ENCODE measurements around the gene CDKAL1.

CDKAL1 gene

DNA sequence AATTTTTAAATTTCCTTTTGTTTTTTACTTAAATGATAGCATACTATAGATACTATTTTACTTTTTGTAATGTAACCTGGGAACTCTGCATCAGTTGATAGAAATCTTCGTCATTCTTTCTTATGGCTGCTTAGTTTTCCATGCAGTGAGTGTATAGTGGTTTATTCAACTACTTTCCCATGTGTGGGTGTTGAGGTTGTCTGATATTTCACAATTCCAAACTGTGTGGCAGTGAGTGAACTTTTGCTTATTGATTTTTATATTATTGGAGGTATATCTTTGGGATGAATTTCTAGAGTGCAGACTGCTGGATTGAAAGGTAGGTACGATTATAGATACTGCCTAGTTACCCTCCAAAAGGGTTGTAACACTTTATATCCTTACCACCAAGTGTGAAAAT lies 136.5 kb downstream of the CDKAL1 start:
- Mint-ChIP-seq H3K4me3 (no peak overlapping the region), H3K27ac (no peak overlapping the region), H3K27me3 (no peaks in the 10 kb centered on the region), H3K36me3 (ENCODE audit: low read depth) (peaks cover 5% of the 10 kb centered on the region), H3K9me3 (no peaks in the 10 kb centered on the region), H3K4me1 (ENCODE audit: low read depth) (peaks cover 12% of the 10 kb centered on the region)
- intact Hi-C loops (cut with micrococcal nuclease), result no loop called here

DNA sequence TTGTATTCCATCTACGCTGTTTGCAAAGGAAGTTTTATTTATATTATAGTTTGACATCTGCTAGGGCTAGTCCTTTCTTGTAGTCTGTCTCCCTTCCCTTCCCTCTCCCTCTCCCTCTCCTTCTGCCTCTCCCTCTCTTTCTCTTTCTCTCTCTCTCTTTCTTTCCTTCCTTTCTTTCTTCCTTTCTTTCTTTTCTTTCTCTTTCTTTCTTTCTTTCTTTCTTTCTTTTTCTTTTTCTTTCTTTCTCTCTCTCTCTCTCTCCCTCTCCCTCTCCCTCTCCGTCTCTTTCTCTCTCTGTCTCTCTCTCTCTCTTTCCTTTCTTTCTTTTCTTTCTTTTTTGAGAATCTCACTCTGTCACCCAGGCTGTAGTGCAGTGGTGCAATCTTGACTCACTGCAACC lies 137.8 kb downstream of the CDKAL1 start:
- Mint-ChIP-seq H3K4me1 (ENCODE audit: low read depth) (peaks cover 12% of the 10 kb centered on the region), H3K4me3 (no peak overlapping the region), H3K9me3 (no peaks in the 10 kb centered on the region), H3K27me3 (no peaks in the 10 kb centered on the region), H3K36me3 (ENCODE audit: low read depth) (peaks cover 5% of the 10 kb centered on the region), H3K27ac (no peak overlapping the region)
- intact Hi-C loops (cut with micrococcal nuclease), result no loop called here

DNA sequence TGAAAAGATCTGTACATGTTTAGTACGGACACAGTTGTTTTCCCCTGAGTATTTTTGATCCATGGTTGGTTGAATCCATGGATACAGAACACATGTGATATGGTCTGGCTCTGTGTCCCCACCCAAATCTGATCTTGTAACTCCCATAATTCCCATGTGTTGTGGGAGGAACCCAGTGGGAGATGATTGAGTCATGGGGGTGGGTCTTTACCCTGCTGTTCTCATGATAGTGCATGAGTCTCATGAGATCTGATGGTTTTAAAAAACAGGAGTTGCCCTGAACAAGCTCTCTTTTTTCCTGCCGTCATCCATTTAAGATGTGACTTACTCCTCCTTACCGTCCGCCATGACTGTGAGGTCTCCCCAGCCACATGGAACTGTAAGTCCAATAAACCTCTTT lies 139.2 kb downstream of the CDKAL1 start:
- intact Hi-C loops (cut with micrococcal nuclease), result no loop called here
- H3K4me3 Mint-ChIP-seq, result no peak overlapping the region
- peaks cover 12% of the 10 kb centered on the region for H3K4me1 Mint-ChIP-seq (ENCODE audit: low read depth)
- peaks cover 5% of the 10 kb centered on the region for H3K36me3 Mint-ChIP-seq (ENCODE audit: low read depth)
- H3K27ac Mint-ChIP-seq, result no peak overlapping the region
- H3K9me3 Mint-ChIP-seq, result no peaks in the 10 kb centered on the region
- no peaks in the 10 kb centered on the region for H3K27me3 Mint-ChIP-seq

DNA sequence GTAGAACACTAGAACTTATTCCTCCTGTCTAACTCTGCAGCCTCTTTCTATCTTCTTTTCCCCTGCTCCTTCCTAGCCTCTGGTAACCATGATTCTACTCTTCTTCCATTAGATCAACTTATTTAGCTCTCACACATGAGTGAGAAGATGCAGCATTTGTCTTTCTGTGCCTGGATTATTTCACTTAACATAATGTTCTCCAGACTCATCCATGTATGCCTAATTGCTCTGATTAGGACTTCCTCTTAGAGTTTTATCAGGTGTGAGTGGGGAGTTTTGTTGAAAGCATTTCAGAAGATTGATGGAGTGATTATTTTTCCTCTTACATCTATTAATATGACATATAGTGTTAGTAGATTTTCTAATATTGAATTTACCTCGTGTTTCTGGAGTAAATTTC lies 140.4 kb downstream of the CDKAL1 start:
- Mint-ChIP-seq H3K36me3 (ENCODE audit: low read depth) (peaks cover 5% of the 10 kb centered on the region), H3K4me3 (no peak overlapping the region), H3K27me3 (no peaks in the 10 kb centered on the region), H3K4me1 (ENCODE audit: low read depth) (peaks cover 6% of the 10 kb centered on the region), H3K27ac (no peak overlapping the region), H3K9me3 (no peaks in the 10 kb centered on the region)
- intact Hi-C loops (cut with micrococcal nuclease), result no loop called here

DNA sequence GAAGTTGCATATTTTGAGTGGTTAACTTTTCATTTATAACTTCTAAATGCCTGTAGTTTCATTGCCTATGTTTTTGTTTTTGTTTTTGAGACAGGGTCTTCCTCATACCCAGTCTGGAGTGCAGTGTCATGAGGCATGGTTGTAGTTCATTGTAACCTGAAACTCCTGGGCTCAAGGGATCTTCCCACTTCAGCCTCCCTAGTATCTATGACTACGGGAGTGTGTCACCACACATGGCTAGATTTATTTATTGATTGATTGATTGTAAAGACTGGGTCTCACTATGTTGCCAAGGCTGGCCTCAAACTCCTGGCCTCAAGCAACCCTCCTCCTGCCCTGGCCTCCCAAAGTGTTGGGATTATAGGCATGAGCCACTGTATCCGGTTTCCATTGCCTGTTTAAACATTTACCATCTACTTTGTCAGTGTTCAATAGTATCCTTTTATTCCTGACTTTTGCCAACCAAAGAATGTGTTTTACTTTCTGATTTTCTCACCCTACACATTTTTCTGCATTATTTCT lies 144.6 kb downstream of the CDKAL1 start:
- no peaks in the 10 kb centered on the region for H3K27me3 Mint-ChIP-seq
- H3K4me1 Mint-ChIP-seq (ENCODE audit: low read depth), result peaks cover 9% of the 10 kb centered on the region
- no peaks in the 10 kb centered on the region for H3K36me3 Mint-ChIP-seq (ENCODE audit: low read depth)
- H3K27ac Mint-ChIP-seq, result no peak overlapping the region
- no peaks in the 10 kb centered on the region for H3K9me3 Mint-ChIP-seq
- H3K4me3 Mint-ChIP-seq, result no peak overlapping the region
- intact Hi-C loops (cut with micrococcal nuclease), result no loop called here

DNA sequence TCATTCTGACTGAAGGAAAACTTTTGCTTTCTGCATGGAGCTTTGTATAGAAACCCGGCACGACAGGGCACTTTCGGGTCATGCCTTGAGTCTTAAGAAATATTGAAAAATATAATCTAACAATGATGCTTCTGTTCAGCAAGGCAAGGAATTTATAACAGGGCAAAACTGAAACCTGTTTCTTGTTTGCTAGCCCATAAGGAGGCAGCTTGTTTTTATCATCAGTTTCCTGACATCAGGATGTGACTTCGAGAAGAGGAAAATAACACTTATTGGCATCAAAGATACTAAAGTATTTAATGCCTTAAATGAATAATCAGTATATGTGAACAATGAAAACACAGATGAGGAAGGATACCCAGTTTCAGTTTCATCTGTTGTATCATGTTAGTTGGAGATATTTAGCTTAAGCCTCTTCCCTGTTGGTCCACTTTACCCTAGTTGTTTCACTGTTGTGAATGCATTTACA lies 146.5 kb downstream of the CDKAL1 start:
- intact Hi-C loops (cut with micrococcal nuclease), result no loop called here

DNA sequence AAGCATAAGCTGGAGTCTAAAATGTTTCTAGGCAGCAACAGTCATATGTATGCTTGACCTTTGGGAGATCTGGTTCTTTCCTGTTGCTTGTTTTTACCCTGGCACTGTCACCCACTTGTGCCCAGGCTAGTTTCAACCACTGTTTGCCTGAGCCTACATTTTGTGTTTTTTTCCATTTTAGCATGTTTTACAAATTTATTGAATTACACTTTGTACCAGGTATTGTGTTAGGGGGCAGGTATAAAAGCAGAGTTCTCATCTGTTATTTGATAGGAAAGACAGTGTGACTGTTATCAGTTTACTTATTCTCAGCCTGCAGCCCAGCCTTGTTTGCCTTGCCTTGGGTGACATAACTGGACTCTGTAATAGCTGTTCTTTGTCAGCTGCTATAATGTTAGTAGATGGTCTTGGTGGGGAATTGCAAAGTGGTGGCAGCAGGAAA lies 147.0 kb downstream of the CDKAL1 start:
- Mint-ChIP-seq H3K36me3 (ENCODE audit: low read depth) (no peaks in the 10 kb centered on the region), H3K4me3 (no peak overlapping the region), H3K9me3 (no peaks in the 10 kb centered on the region), H3K27ac (no peak overlapping the region), H3K4me1 (ENCODE audit: low read depth) (peaks cover 9% of the 10 kb centered on the region), H3K27me3 (no peaks in the 10 kb centered on the region)
- intact Hi-C loops (cut with micrococcal nuclease), result no loop called here

More for the DNA sequence above, 146.5 kb downstream of the CDKAL1 start:
- no peaks in the 10 kb centered on the region for H3K27me3 Mint-ChIP-seq
- H3K4me1 Mint-ChIP-seq (ENCODE audit: low read depth), result peaks cover 9% of the 10 kb centered on the region
- no peak overlapping the region for H3K27ac Mint-ChIP-seq
- no peaks in the 10 kb centered on the region for H3K36me3 Mint-ChIP-seq (ENCODE audit: low read depth)
- H3K9me3 Mint-ChIP-seq, result no peaks in the 10 kb centered on the region
- no peak overlapping the region for H3K4me3 Mint-ChIP-seq

DNA sequence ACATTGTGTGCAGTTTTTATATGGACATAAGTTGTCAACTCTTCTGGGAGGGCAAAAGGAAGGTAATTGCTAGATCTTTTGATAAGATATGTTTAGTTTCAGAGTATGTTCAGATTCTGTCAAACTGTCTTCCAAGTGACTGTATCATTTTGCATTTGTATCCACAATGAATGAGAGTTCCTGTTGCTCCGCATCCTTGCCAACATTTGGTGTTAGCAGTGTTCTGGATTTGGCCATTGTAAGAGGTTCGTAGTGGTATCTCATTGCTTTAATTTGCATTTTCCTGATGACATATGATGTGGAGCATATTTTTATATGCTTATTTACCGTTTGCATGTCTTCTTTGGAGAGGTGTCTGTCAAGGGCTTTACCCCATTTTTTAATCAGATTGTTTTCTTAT lies 150.2 kb downstream of the CDKAL1 start:
- Mint-ChIP-seq H3K4me1 (ENCODE audit: low read depth) (peaks cover 9% of the 10 kb centered on the region), H3K27me3 (no peaks in the 10 kb centered on the region), H3K27ac (no peak overlapping the region), H3K9me3 (no peaks in the 10 kb centered on the region), H3K4me3 (no peak overlapping the region), H3K36me3 (ENCODE audit: low read depth) (no peaks in the 10 kb centered on the region)
- intact Hi-C loops (cut with micrococcal nuclease), result no loop called here

DNA sequence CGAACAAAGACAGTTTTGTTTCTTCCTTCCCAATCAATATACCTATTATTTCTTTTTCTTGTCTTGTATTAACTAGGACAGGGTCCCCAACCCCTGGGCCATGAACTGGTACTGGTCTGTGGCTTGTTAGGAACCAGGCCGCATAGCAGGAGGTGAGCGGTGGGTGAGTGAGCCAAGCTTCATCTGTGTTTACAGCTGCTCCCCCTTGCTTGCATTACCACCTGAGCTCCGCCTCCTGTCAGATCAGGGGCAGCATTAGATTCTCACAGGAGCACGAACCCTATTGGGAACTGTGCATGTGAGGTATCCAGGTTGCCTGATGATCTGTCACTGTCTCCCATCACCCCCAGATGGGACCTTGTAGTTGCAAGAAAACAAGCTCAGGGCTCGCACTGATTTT lies 151.9 kb downstream of the CDKAL1 start:
- Mint-ChIP-seq H3K27ac (no peak overlapping the region), H3K36me3 (ENCODE audit: low read depth) (no peaks in the 10 kb centered on the region), H3K4me1 (ENCODE audit: low read depth) (peaks cover 3% of the 10 kb centered on the region), H3K27me3 (no peaks in the 10 kb centered on the region), H3K9me3 (no peaks in the 10 kb centered on the region), H3K4me3 (no peak overlapping the region)
- intact Hi-C loops (cut with micrococcal nuclease), result no loop called here

DNA sequence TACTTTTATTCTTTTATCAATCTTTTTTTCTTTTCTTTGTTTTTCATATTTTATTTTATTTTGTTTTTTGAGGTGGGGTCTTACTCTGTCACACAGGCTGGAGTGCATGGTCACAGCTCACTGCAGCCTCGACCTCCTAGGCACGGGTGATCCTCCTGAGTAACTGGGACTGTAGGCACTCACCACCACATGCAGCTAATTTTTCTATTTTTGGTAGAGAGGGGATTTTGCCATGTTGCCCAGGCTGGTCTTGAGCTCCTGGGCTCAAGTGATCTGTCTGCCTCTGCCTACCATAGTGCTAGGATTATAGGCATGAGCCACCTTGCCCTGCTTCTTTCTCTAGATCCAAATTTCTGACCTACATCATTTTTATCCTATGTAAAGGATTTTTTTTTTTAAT lies 153.2 kb downstream of the CDKAL1 start:
- Mint-ChIP-seq H3K9me3 (no peaks in the 10 kb centered on the region), H3K4me1 (ENCODE audit: low read depth) (no peaks in the 10 kb centered on the region), H3K36me3 (ENCODE audit: low read depth) (no peaks in the 10 kb centered on the region), H3K4me3 (no peak overlapping the region), H3K27ac (no peak overlapping the region), H3K27me3 (no peaks in the 10 kb centered on the region)
- intact Hi-C loops (cut with micrococcal nuclease), result no loop called here

DNA sequence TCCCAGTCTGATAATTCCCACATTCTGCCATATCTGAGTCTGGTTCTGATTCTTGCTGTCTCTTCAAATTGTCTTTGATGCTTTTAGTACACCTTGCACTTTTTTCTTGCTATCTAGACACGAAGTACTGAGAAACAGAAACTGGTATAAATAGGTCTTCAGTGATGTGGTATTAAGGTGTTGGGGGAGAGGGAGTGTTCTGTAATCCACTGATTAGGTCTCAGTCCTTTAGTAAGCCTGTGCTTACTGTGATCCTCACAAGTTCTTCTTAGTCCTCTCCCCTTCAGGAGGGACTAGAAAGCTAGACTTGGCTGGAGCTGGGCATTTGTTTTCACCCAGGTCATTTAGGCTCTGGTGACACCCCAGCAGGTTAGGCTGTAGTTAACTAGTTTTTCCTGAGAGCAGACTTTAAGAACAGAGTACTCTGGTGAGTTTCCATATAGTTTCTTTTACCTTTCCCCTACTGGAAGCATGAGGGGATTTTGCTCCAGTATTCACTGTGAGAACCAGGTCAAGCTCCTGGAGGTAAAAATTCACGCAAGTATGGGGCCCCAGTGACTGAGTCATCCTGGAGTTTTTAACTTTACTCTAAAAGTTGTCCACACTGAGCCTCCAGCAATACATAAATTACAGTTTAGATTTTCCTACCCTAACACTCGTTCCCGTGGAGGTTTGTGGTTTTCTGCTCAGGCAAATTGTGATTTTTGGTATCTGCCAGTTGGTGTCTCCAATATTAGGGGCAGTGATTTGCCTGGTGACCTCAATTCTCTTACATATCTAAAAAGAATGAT lies 154.6 kb downstream of the CDKAL1 start:
- Mint-ChIP-seq H3K4me3 (no peak overlapping the region), H3K36me3 (ENCODE audit: low read depth) (no peaks in the 10 kb centered on the region), H3K27ac (no peak overlapping the region), H3K4me1 (ENCODE audit: low read depth) (no peaks in the 10 kb centered on the region), H3K27me3 (no peaks in the 10 kb centered on the region), H3K9me3 (no peaks in the 10 kb centered on the region)
- intact Hi-C loops (cut with micrococcal nuclease), result no loop called here

DNA sequence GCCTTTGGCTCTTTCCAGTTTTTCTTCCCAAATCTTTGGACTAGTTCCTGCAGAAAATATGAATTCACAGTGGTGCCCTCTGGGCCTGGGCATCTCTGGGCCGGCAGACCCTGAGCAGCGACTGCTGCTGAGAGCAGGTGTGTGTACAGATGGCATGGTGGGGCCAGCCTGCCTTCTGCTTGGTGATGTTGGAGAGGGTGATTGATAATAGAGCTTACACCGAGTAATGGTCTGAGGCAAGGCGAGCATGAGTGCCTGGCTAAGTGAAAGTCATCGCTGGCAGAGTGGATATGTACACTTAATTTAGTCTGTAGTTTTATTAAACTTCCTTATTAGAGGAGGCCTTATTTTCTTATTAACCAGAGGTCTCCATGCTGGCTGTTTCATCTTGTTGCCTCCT lies 156.9 kb downstream of the CDKAL1 start:
- Mint-ChIP-seq H3K36me3 (ENCODE audit: low read depth) (no peaks in the 10 kb centered on the region), H3K4me3 (no peak overlapping the region), H3K4me1 (ENCODE audit: low read depth) (no peaks in the 10 kb centered on the region), H3K27me3 (no peaks in the 10 kb centered on the region), H3K27ac (no peak overlapping the region), H3K9me3 (no peaks in the 10 kb centered on the region)
- intact Hi-C loops (cut with micrococcal nuclease), result no loop called here

DNA sequence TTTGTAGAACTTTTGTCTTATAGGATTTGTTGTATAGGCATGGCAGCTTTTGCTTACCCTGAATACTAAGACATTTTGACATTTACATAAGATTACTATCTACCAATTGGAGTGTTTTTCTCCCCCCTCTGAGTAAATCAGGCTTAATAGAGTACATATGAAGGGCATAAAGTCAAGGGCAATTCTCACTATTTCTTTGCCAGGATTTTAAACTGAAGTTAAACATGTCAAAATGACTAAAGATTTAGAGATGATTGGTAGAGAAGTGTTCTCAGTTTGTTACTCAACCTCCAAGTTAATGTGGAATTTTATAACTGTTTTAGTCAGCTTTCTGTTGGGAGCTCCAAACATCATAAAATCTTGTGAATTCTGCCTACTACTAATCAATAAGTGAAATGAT lies 157.8 kb downstream of the CDKAL1 start:
- Mint-ChIP-seq H3K4me3 (no peak overlapping the region), H3K9me3 (no peaks in the 10 kb centered on the region), H3K27me3 (no peaks in the 10 kb centered on the region), H3K36me3 (ENCODE audit: low read depth) (no peaks in the 10 kb centered on the region), H3K4me1 (ENCODE audit: low read depth) (no peaks in the 10 kb centered on the region), H3K27ac (no peak overlapping the region)
- intact Hi-C loops (cut with micrococcal nuclease), result no loop called here

DNA sequence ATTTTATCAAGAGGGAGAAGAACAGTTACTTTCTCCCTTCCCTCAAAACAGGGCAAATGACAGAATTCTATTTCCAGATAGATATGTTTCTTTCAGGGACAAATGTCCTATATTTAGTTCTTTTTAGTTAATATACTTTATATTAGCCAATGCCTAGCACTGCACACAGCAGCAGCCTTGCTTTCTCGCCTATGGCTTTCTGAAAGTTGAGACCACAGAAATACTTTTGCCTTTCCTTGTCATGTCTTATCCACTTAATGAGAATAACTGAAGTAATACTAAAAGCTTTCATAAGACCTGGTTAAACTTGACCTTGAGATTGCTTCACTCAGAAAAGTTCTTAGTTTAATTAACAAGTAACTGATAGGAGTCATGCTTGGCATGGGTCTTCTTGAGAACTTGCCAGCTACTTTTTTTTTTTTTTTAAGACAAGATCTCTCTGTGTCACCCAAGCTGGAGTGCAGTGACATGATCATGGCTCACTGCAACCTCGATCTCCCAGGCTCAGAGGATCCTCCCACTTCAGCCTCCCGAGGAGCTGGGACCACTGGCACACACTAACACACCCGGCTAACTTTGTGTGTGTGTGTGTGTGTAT lies 159.3 kb downstream of the CDKAL1 start:
- intact Hi-C loops (cut with micrococcal nuclease), result no loop called here
- no peaks in the 10 kb centered on the region for H3K36me3 Mint-ChIP-seq (ENCODE audit: low read depth)
- no peaks in the 10 kb centered on the region for H3K27me3 Mint-ChIP-seq
- H3K4me3 Mint-ChIP-seq, result no peak overlapping the region
- no peaks in the 10 kb centered on the region for H3K4me1 Mint-ChIP-seq (ENCODE audit: low read depth)
- H3K27ac Mint-ChIP-seq, result no peak overlapping the region
- no peaks in the 10 kb centered on the region for H3K9me3 Mint-ChIP-seq

Data from dendritic cell treated with granulocyte-macrophage colony-stimulating factor and Interleukin-4, amounts not matched to agents 40 ng/mL and 50 ng/mL, for 4 days (primary cell).